ENCODE measurements around the gene TOR3A. TPM values are rescaled to one million over a fixed set of nuclear protein-coding genes. Genes with fewer than 3 reads are reported as not detected.

The TOR3A gene
- total and polyA plus RNA-seq, 2 donors (not counting 1 experiment from before 2014, with no cell fraction given), result 49.9 to 65.6 TPM

DNA sequence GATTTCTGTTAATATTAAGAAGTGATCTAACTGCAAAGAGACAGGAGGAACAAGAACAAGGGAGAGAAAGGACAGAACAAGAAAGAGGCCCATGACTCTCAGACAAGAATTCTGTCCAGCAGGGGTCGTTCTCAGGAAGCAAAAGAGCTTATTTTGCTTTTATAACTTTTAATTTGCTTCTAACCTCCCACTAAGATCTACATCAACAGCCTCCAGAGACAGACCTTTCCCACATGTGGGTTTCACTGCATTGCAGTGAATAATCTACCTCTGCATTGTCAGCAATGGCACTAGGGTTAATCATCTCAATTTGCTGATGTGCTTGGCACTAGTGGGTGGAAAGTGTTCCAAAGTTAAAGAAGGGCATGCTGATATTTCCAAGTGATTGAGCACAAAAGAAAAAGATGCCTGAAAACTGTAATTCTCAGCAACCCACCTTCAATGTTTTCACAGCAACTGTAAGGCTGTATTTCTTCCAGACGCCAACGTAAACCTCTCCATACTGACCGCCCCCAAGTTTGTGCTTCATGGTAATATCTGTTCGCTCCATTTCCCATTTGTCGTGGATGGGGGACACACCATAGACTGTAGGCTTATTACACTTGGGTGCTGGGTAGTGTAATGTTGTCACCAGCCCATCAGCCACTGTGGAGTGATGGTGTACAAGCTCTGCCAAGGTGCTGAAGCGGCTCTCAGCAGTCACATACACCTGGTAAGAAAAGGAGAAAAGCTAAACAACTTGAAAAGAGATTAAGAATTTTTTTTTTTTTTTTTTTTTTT, 39.5 kb downstream of the TOR3A start:
- peaks cover 9 to 19% of the 10 kb centered on the region in 2 experiments for H3K36me3 ChIP-seq (replicated peaks in 1 of 2; ENCODE audit: control extremely low read depth in 1 of 2, control insufficient read depth in 1 of 2, extremely low read depth in 1 of 2, insufficient read depth in 2 of 2, low read length in 1 of 2)
- no peak overlapping the region for H3K4me2 ChIP-seq (replicated peaks; ENCODE audit: low read depth, low read length, poor library complexity, severe bottlenecking)
- peak; percentile 48 for DNase-seq
- H4K20me1 ChIP-seq (ENCODE audit: control insufficient read depth, insufficient read depth, low read length, poor library complexity, severe bottlenecking), result no peaks in the 10 kb centered on the region
- intact Hi-C loops (cut with micrococcal nuclease), result loop anchor here (1.0 to 10.0 kb wide), 3 partner anchors 103 to 248 kb away; partner anchors contain the start of gene ABL2
- ChIA-PET CTCF (interaction anchor here (0.6 to 5.1 kb wide), 22 partner anchors 8 to 1752 kb away, joined by 3 to 74 read pairs (median 4); partner anchors contain the start of genes AXDND1 and TOR3A), POLR2A (interaction anchor here (0.6 to 0.7 kb wide), 2 partner anchors 109 to 776 kb away, joined by 3 to 5 read pairs; no protein-coding TSS in a partner anchor)
- H3K27me3 Mint-ChIP-seq, result no peaks in the 10 kb centered on the region
- H3K4me3 ChIP-seq (ENCODE audit: control extremely low read depth in 1 of 5, extremely low read depth in 1 of 5, insufficient read depth in 1 of 5, low read depth in 2 of 5, low read length in 4 of 5), result no peak overlapping the region
- no peaks in the 10 kb centered on the region for H3K27me3 ChIP-seq (replicated peaks in 1 of 4; ENCODE audit: control extremely low read depth in 1 of 4, control insufficient read depth in 3 of 4, insufficient read depth in 4 of 4, low read length in 3 of 4)
- no peak overlapping the region for H3K9ac ChIP-seq (ENCODE audit: low read length)
- peaks cover 5% of the 10 kb centered on the region for H3K4me1 Mint-ChIP-seq
- TF ChIP-seq, protein P1, sequence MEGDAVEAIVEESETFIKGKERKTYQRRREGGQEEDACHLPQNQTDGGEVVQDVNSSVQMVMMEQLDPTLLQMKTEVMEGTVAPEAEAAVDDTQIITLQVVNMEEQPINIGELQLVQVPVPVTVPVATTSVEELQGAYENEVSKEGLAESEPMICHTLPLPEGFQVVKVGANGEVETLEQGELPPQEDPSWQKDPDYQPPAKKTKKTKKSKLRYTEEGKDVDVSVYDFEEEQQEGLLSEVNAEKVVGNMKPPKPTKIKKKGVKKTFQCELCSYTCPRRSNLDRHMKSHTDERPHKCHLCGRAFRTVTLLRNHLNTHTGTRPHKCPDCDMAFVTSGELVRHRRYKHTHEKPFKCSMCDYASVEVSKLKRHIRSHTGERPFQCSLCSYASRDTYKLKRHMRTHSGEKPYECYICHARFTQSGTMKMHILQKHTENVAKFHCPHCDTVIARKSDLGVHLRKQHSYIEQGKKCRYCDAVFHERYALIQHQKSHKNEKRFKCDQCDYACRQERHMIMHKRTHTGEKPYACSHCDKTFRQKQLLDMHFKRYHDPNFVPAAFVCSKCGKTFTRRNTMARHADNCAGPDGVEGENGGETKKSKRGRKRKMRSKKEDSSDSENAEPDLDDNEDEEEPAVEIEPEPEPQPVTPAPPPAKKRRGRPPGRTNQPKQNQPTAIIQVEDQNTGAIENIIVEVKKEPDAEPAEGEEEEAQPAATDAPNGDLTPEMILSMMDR (IDR thresholded peaks at IDR 0.05), result peak; percentile 55
- TF ChIP-seq EZH2 (IDR thresholded peaks at IDR 0.05; ENCODE audit: borderline replicate concordance, insufficient read depth, low read depth, low read length, poor library complexity, severe bottlenecking), result no peak
- no peak overlapping the region for H3K4me3 Mint-ChIP-seq
- no peaks in the 10 kb centered on the region for H3K4me1 ChIP-seq (ENCODE audit: control insufficient read depth in 2 of 2, insufficient read depth in 2 of 2, low read length in 2 of 2)
- ATAC-seq (ENCODE audit: low read depth), result no peak
- peak overlapping the region; percentile 6 for H3K27ac Mint-ChIP-seq
- WGBS (ENCODE audit: insufficient coverage), result 20% methylated on average over 1 of the region's 7 CpGs
- H3K9me3 ChIP-seq (ENCODE audit: control extremely low read depth in 1 of 3, control insufficient read depth in 2 of 3, insufficient read depth in 1 of 3, low read length in 2 of 3), result no peaks in the 10 kb centered on the region
- H3K9me3 Mint-ChIP-seq (ENCODE audit: insufficient read depth), result no peaks in the 10 kb centered on the region
- no peaks in the 10 kb centered on the region for H3K79me2 ChIP-seq (ENCODE audit: control insufficient read depth, insufficient read depth, low read length)
- no peak overlapping the region for H3K27ac ChIP-seq (ENCODE audit: low read length in 2 of 2)
- H2AFZ ChIP-seq (ENCODE audit: insufficient read depth, low read depth, low read length, poor library complexity, severe bottlenecking), result no peak overlapping the region

DNA sequence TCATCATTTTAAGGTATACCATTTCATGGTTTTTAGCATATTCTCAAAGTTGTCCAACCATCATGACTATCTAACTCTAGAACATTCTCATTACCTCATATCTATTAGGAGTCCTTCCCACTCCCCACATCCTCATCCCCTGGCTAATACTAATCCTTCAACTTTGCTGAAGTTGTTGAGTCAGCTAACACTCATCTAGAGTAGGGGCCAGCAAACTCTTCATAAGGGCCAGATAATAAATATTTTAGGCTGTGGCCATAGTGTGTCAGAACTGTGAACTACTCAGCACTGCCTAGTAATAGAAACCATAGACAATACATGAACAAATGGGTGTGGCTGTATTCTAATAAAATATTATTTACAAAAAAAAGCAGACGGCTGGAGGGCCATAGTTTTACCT, 43.0 kb downstream of the TOR3A start:
- H3K4me1 ChIP-seq (ENCODE audit: control insufficient read depth in 2 of 2, insufficient read depth in 2 of 2, low read length in 2 of 2), result peaks cover 9% of the 10 kb centered on the region in 2 donors
- no peaks in the 10 kb centered on the region for H3K27me3 Mint-ChIP-seq

More for the DNA sequence above, 43.0 kb downstream of the TOR3A start:
- TF ChIP-seq EZH2 (IDR thresholded peaks at IDR 0.05; ENCODE audit: borderline replicate concordance, insufficient read depth, low read depth, low read length, poor library complexity, severe bottlenecking), result no peak
- TF ChIP-seq, protein P1 (IDR thresholded peaks at IDR 0.05), result no peak
- no peak for ATAC-seq (ENCODE audit: low read depth)
- no peaks in the 10 kb centered on the region for H4K20me1 ChIP-seq (ENCODE audit: control insufficient read depth, insufficient read depth, low read length, poor library complexity, severe bottlenecking)
- H3K36me3 ChIP-seq (replicated peaks in 1 of 2; ENCODE audit: control extremely low read depth in 1 of 2, control insufficient read depth in 1 of 2, extremely low read depth in 1 of 2, insufficient read depth in 2 of 2, low read length in 1 of 2), result peaks cover 3 to 4% of the 10 kb centered on the region in 2 experiments
- no peak overlapping the region for H3K4me2 ChIP-seq (replicated peaks; ENCODE audit: low read depth, low read length, poor library complexity, severe bottlenecking)
- H3K79me2 ChIP-seq (ENCODE audit: control insufficient read depth, insufficient read depth, low read length), result peaks cover 4% of the 10 kb centered on the region
- POLR2A ChIA-PET, result no interaction called here
- H3K27ac ChIP-seq (ENCODE audit: low read length in 2 of 2), result no peak overlapping the region
- intact Hi-C loops (cut with micrococcal nuclease), result loop anchor here (10.0 kb wide), 1 partner anchor 100 kb away; the partner anchor contains the start of gene ABL2
- no peak overlapping the region for H2AFZ ChIP-seq (ENCODE audit: insufficient read depth, low read depth, low read length, poor library complexity, severe bottlenecking)
- H3K27me3 ChIP-seq (replicated peaks in 1 of 4; ENCODE audit: control extremely low read depth in 1 of 4, control insufficient read depth in 3 of 4, insufficient read depth in 4 of 4, low read length in 3 of 4), result no peaks in the 10 kb centered on the region
- Mint-ChIP-seq H3K9me3 (ENCODE audit: insufficient read depth) (no peaks in the 10 kb centered on the region), H3K4me3 (no peak overlapping the region), H3K27ac (no peak overlapping the region), H3K4me1 (peaks cover 14% of the 10 kb centered on the region)
- no peak overlapping the region for H3K4me3 ChIP-seq (ENCODE audit: control extremely low read depth in 1 of 5, extremely low read depth in 1 of 5, insufficient read depth in 1 of 5, low read depth in 2 of 5, low read length in 4 of 5)
- no peaks in the 10 kb centered on the region for H3K9me3 ChIP-seq (ENCODE audit: control extremely low read depth in 1 of 3, control insufficient read depth in 2 of 3, insufficient read depth in 1 of 3, low read length in 2 of 3)
- DNase-seq, result no peak
- WGBS (ENCODE audit: insufficient coverage), result no CpG with 5 or more reads among the region's 1 CpG
- CTCF ChIA-PET, result interaction anchor here (1.9 to 5.1 kb wide), 2 partner anchors 46 to 245 kb away, joined by 4 to 74 read pairs; no protein-coding TSS in a partner anchor
- H3K9ac ChIP-seq (ENCODE audit: low read length), result no peak overlapping the region

Measured in B cell (primary cell).